HG03378 (cell line): Measurements from ENCODE around the gene RAB44.

Source experiments
- ATAC-seq: cut with Tn5 transposase; IDR thresholded peaks from one replicate; pipeline ENCODE4 v1.9.1; 2021; ENCODE audit warnings: mild to moderate bottlenecking, moderate library complexity; ENCODE audit not compliant: unreplicated experiment

Gene RAB44

DNA sequence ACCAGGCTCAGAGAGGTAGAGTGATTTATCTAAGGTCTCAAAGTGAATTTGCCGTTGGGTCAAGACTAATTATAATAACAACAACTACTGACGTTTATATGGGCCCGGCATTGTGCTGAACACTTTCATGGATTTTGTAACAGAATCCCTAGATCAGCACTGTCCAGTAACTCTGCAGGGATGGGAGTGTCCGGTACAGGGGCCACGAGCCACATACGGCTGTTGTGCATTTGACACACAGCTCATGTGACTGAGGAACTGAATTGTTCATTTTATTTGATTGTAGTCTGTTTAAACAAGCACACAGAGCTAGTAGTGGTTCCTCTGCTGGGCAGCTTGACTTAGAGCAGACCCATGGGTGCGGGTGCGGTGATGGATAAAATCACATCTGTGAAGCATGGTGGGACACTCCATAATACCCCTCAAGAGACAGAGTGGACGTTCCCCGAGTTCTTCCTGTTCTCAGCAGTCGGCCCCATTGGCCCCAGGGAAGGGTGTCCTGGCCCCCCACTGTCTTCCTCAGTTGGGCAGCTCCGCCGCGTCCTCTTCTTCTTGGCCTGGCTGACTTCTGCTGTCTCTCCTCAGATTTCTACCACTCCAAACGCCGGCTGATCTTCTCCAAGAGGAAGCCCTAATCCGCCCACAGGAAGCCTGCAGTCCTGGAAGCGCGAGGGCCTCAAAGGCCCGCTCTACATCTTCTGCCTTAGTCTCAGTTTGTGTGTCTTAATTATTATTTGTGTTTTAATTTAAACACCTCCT is 12.3 kb upstream of the RAB44 start:
- ATAC-seq, result no peak

DNA sequence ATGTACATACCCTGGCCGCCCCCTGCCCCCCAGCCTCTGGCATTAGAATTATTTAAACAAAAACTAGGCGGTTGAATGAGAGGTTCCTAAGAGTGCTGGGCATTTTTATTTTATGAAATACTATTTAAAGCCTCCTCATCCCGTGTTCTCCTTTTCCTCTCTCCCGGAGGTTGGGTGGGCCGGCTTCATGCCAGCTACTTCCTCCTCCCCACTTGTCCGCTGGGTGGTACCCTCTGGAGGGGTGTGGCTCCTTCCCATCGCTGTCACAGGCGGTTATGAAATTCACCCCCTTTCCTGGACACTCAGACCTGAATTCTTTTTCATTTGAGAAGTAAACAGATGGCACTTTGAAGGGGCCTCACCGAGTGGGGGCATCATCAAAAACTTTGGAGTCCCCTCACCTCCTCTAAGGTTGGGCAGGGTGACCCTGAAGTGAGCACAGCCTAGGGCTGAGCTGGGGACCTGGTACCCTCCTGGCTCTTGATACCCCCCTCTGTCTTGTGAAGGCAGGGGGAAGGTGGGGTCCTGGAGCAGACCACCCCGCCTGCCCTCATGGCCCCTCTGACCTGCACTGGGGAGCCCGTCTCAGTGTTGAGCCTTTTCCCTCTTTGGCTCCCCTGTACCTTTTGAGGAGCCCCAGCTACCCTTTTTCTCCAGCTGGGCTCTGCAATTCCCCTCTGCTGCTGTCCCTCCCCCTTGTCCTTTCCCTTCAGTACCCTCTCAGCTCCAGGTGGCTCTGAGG is 11.5 kb upstream of the RAB44 start:
- no peak for ATAC-seq

DNA sequence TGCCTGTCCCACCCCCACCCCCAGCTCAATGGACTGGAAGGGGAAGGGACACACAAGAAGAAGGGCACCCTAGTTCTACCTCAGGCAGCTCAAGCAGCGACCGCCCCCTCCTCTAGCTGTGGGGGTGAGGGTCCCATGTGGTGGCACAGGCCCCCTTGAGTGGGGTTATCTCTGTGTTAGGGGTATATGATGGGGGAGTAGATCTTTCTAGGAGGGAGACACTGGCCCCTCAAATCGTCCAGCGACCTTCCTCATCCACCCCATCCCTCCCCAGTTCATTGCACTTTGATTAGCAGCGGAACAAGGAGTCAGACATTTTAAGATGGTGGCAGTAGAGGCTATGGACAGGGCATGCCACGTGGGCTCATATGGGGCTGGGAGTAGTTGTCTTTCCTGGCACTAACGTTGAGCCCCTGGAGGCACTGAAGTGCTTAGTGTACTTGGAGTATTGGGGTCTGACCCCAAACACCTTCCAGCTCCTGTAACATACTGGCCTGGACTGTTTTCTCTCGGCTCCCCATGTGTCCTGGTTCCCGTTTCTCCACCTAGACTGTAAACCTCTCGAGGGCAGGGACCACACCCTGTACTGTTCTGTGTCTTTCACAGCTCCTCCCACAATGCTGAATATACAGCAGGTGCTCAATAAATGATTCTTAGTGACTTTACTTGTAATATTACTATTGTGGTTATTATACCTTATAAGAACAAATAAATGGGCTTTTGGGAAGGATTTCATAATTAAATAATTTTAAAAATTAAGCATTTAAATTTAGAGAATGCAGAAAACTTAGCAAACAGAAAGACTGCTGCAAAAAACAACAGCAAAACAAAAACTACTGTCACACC is 10.7 kb upstream of the RAB44 start:
- no peak for ATAC-seq

DNA sequence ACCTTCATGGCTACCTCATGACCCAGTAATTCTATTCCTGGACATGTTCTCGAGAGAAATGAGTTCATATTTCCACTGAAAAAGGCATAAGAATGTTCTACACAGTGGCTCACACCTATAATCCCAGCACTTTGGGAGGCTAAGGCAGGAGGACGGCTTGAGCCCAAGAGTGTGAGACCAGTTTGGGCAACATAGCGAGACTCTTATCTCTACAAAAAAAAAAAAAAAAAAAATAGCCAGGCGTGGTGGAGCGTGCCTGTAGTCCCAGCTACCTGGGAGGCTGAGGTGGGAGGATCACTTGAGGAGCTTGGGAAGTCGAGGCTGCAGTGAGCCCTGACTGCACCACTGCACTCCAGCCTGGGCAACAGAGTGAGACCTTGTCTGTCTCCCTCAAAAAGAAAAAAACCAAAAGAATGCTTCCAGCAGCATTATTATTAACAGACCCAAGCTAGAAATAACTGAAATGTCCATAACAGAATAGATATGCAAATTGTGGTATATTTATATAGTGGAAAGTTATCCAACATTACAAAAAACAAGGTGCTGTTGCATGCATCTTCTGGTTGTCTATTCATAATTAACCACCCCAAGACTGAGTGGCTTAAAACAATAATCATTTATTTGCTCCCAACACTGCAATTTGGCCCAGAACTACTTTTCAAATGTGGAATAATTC is 9.4 kb upstream of the RAB44 start:
- ATAC-seq, result no peak

DNA sequence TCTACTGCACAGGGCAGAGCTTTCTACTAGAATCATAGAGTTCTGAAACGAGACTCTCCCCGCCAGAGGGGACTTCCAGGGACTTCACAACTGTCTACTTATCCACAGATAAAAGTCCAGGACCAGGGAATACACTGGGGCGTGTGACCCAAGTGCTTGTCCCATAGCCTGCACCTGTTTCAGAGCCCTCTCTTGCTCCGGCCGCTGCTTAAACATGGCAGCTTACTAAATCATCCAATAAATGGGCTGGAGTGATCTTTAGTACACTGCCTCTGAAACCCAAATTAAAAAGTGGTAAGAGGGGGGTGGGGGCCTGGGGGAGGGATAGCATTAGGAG is 8.9 kb upstream of the RAB44 start:
- ATAC-seq, result no peak

DNA sequence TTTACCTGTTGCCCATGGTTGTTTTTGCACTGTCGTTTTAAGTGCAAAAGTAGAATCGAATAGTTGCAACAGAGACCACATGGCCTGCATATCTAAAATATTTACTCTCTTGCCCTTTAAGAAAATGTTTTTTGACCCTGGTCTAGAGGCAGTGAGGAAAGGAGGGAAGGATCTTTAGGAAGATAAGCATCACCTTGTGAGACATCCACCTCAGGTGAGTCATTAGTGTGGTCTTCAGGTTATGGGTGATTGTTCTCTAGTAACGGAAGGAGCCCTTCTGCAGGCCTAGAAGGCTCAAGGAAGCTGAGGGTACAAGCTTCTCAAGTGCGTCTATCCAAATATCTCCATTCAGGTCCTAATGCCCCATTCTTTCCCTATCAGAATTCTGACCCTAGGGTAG is 6.6 kb upstream of the RAB44 start:
- ATAC-seq, result no peak

DNA sequence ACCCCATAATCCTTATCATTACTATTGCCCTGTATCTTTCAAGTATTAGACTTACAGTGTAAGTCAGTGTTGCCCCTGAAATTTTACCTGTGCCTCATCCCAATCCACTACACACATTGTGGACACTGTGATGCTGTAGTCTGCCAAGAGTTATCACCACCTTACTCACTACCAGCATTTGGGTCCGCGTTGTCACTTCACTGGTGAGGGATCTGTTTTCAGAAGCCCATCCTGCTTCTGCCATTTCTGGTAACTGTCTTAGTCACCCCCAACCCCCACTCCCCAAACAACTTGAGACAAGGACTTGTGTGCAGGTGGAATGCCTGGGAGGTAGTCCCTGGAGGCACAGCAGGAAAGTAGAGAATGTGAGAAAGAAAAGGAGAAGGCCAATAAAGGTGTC is 6.0 kb upstream of the RAB44 start:
- ATAC-seq, result no peak

DNA sequence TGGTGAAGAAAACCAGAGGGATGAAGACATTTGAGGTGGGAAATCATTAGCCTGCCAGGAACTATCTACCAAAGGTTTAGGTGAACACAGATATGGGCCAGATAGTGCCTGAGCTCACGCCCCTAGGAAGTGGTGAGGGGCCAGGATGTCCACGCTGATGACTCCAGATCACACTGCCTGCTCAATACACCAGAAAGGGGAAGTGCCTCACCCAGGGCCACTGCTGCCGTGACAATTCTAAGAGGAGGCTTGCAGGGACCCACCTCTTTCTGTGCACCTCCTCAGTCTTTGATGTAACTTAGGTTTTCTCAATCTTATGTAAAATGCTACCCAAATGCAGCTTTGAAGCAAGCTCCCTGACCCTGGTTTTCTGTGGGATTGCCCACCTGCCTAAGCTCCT is 5.4 kb upstream of the RAB44 start:
- ATAC-seq, result no peak

DNA sequence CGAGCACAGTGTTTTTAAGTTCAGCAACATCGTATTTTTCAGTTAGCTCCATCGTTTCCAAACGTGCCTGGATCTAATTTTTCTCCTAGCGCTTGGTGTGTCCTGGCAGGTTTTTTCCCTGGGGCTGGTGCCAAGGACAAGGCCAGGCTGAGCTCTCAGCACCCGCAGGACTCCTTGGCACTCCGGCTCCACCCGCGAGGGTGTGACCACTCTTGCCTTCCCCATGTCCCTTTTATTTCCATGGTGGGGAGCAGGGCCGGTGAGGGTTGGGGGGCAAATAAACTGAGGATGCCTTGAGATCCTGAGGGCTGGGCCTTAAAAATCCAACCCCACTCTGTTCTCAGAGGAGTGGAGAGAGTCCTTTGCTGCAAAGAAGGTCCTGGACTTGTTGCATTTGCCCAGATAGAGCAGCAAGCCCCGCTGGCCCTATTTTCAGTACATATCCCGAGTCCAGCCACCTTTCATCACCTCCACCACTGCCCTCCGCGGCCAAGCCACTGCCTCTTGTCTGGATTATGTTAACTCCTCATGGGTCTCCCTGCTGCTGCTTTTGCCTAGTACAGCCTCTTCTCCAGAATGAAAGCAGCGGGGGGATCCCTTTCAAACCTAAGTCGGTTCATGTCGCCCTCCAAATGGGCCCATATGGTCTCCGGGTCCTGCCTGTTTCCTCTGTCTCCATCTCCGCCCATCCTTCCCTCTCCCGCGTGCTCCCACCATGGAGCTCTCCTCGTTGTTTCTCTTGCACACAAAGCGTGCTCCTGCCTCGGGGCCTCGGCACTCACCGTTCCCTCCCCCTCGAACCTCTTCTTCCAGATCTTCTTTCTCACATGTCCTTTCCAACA is 4.5 kb upstream of the RAB44 start:
- no peak for ATAC-seq

DNA sequence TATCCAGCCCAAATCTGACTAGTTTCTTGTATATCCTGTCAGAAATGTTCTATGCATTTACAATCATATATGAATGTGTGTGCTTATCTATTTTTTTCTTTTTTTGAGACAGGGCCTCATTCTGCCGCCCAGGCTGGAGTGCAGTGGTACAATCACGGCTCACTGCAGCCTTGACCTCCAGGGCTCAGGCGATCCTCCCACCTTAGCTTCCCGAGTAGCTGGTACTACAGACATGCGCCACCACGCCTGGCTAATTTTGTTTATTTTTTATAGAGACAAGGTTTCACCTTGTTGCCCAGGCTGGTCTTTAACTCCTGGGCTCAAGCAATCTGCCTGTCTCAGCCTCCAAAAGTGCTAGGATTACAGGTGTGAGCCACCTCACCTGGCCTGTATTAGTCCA is 3.0 kb upstream of the RAB44 start:
- ATAC-seq, result no peak

DNA sequence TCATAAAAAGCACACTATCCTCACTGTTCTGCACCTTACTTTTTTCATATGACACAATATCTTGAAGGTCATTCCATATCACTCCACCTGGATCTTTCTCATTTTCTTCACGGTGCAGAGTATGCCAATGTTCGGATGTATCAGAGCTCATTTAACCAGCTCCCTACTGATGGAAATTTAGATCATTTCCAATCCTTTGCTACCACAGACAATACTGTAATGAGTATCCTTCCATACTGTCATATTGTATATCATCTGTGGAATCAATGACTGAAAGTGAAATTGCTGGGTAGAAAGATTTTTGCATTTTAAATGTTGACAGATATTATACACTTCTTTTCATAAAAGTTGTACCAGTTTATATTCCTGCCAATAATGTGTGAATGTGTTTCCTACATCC is 2.2 kb upstream of the RAB44 start:
- ATAC-seq, result no peak

DNA sequence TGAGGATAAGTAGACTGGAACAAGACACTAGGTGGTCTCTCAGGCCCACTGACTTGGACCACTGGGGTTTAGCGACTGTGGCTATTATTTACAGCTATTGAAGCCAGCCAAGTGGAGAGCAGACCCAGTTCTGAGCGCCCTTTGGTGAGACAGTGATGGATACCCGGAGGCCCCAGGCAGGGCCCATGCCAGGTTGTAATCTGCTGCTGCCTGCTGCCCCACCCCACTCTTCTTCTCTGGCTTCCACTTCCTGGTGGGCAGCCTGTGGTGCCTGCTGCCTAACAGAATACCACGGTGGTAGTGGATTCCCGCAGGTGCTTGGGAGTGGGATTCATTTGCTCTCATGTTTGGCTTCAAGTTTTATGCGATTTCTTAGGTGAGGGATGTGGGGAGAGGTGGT is 570 bp downstream of the RAB44 start:
- no peak for ATAC-seq

DNA sequence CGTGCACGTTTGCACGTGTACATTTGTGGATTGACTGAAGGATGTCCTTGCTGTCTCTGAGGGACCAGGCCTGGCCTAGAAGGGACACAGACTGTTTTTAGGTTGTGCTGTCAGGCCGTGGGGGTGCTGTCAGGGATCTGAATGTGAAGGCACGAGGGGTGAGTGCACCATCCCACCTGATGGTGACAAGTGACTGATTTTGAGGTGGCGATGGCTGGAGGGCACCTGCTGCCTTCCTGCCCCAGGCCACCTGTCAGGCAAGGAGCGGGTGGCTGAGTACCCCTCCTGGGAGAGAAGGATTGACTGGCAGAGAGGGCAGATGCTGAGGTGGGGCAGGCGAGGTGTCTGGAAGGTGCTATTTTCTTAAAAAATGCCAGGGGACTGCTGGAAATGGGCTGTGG is 1.2 kb downstream of the RAB44 start:
- ATAC-seq, result no peak

DNA sequence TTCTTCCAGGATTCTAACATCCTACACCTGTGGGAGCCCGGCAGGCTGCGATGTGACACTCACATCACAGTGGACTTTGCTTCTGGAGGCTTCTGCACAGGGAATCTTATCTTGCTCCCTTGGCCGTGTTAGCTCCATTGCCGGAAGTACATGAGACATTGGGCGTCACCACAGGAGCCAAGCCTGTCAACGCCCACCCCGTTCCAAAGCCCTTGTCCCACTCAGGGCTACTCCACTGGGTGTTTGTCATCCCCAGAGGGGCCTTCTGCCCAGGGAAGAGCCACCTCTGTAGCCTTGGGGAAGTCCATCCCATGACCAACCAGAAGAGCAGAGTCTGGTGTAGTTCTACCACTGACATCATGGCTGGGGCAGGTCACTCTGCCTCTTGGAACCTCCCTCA is 1.7 kb downstream of the RAB44 start:
- ATAC-seq, result no peak

DNA sequence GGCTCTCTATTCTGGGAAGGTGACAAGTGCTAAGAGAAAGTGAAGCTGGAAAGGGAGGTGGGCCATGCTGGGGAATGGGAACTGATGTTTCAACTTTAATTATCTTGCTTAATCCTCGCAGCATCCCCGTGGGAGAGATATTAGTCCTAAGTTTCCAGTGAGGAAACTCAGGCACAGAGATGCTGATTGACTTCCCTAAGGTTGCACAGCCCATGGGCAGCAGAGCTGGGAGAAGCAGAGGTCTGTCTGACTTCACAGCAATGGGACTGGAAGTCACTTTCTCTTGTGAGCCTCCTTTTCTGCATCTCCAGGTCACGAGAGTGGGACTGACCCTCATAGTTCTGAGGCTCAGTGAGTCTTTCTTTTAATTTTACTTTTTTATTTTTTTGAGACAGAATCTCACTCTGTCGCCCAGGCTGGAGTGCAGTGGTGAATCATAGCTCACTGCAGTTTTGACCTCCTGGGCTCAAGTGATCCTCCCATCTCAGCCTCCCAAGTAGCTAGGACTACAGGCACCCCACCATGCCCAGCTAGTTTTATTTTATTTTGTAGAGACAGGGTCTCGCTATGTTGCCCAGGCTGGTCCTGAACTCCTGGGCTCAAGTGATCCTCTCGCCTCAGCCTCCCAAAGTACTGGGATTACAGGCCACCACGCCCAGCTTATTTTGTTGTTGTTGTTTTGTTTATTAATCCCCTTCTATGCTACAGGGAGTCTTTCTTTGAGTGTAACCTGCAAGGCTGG is 2.6 kb downstream of the RAB44 start:
- no peak for ATAC-seq

DNA sequence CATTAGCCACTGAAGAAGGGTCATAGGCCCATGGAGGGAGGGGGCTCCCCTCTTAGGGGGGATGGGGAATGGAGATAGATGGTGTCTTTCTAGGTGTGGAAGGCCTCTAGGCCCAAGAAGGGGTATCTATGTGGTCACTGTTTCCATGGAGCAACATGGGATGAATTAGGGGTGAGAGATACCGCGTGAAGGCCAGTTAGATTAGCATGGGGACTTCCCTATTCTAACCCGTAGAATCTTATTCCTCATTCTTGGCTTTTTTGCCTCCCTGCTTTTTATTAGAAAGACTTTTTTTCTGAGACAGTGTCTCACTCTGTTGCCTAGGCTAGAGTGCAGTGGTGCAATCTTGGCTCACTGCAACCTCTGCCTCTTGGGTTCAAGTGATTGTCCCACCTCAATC is 3.2 kb downstream of the RAB44 start:
- ATAC-seq, result no peak

DNA sequence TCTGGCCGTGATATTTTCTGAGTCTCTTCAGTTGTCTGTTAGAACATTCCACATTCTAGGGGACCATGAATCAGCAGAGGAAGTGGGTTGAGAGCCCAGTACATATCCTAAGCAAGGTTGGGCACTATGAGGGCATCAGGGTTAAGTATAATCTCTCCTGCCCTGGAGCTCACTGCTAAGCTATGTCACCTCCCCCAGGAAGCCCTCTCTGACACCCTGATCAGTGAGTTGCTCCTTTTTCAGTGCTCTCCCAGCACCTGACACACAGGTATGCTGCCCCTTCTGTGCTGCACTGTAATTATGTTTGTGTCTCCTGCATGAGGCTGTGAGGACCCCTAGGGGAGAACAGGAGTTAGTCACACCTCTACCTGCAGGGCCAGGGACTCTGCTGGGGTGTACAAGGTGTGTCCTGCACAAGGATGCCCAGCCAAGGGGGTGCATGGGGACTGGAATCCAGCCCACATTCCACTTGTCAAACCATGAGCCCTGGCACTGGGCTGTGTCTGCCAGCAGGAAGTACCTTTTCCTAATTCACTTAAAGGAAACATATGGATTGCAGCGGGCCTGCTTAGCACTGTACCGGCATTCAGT is 3.9 kb downstream of the RAB44 start:
- ATAC-seq, result no peak

DNA sequence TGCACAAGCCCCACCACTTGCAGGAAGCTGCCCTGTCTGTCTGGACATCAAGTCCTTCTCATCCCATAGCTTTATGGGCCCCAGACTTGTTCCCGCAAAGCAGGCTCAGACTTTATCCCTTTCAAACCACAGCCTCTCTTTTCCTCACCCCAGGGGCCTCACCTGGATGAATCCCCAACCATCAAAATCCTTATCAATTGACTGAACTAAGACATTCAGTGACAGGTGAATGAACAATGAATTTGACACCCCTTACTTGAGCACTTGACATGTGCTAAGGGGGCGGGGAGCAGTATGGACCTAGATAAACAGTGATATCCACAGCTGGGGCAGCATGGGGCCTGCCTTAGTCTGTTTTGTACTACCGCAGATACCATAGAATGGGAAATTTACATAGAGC is 5.0 kb downstream of the RAB44 start:
- no peak for ATAC-seq

DNA sequence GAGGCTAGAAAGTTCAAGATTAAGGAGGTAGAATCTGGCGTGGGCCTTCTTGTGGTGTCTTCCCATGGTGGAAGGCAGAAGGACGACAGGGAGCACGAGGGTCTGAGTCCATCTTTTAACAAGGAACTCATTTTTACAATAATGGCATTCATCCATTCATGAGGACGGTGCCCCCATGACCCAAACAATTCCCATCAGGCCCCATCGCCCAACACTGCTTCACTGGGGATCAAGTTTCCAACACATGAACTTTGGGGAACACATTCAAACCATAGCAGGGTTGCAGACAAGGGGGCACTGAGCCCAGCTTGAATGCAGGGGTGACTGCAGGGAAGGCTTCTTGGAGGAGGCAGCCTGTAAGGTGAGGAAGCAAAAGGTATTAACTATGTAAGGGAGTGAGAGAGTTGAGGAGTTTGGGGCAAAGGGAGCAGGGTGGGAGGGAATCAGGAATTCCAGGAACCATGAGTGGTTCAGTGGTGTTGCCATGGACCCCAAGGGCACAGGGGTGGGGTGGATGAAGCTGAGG is 5.5 kb downstream of the RAB44 start:
- ATAC-seq, result no peak
